Measurements from ENCODE around the gene SNTA1.
"Not testable (repeated sequence)": the region's sequence is repeated elsewhere in the genome, so short reads cannot be mapped to it uniquely, and the experiment has no call there.

SNTA1 gene

GRCh38 chr20:33433465-33434234, 9.9 kb downstream of the SNTA1 start:
- DNase-seq (no peak), ATAC-seq (replicated peaks) (no peak)
- no peak overlapping the region for H3K4me3 Mint-ChIP-seq
- H3K36me3 Mint-ChIP-seq (ENCODE audit: insufficient read depth) = peaks cover 14% of the 10 kb centered on the region
- H3K27me3 Mint-ChIP-seq = no peaks in the 10 kb centered on the region
- H3K4me1 Mint-ChIP-seq (ENCODE audit: low read depth in 2 of 2) = no peaks in the 10 kb centered on the region
- no peak overlapping the region for H3K27ac Mint-ChIP-seq
- H3K9me3 Mint-ChIP-seq = no peaks in the 10 kb centered on the region

GRCh38 chr20:33431797-33432381, 11.7 kb downstream of the SNTA1 start:
- ATAC-seq (replicated peaks) (no peak), DNase-seq (no peak)
- no peaks in the 10 kb centered on the region for H3K4me1 Mint-ChIP-seq (ENCODE audit: low read depth in 2 of 2)
- no peak overlapping the region for H3K27ac Mint-ChIP-seq
- H3K4me3 Mint-ChIP-seq = no peak overlapping the region
- no peaks in the 10 kb centered on the region for H3K9me3 Mint-ChIP-seq
- H3K36me3 Mint-ChIP-seq (ENCODE audit: insufficient read depth) = peaks cover 11% of the 10 kb centered on the region
- H3K27me3 Mint-ChIP-seq = no peaks in the 10 kb centered on the region

GRCh38 chr20:33423875-33424274, 19.7 kb downstream of the SNTA1 start:
- H3K27ac Mint-ChIP-seq; H3K4me3 Mint-ChIP-seq; DNase-seq; H3K9me3 Mint-ChIP-seq; ATAC-seq (replicated peaks); H3K27me3 Mint-ChIP-seq; H3K4me1 Mint-ChIP-seq (ENCODE audit: low read depth in 2 of 2); H3K36me3 Mint-ChIP-seq (ENCODE audit: insufficient read depth): not testable (repeated sequence)

GRCh38 chr20:33423141-33423834, 20.3 kb downstream of the SNTA1 start:
- no peaks in the 10 kb centered on the region for H3K4me1 Mint-ChIP-seq (ENCODE audit: low read depth in 2 of 2)
- no peaks in the 10 kb centered on the region for H3K27me3 Mint-ChIP-seq
- H3K36me3 Mint-ChIP-seq (ENCODE audit: insufficient read depth) = no peaks in the 10 kb centered on the region
- no peaks in the 10 kb centered on the region for H3K9me3 Mint-ChIP-seq
- ATAC-seq (replicated peaks) = no peak
- DNase-seq = no peak
- H3K4me3 Mint-ChIP-seq = no peak overlapping the region
- peak overlapping the region in 1 of 2 donors; percentile 73 for H3K27ac Mint-ChIP-seq

- Mint-ChIP-seq H3K9me3 (no peaks in the 10 kb centered on the region), H3K27ac (no peak overlapping the region), H3K4me1 (ENCODE audit: low read depth in 2 of 2) (no peaks in the 10 kb centered on the region), H3K4me3 (no peak overlapping the region), H3K36me3 (ENCODE audit: insufficient read depth) (peaks cover 4% of the 10 kb centered on the region), H3K27me3 (no peaks in the 10 kb centered on the region)
- DNase-seq (no peak), ATAC-seq (replicated peaks) (no peak)
Measured at GRCh38 chr20:33419140-33419974, 24.2 kb downstream of the SNTA1 start.

- Mint-ChIP-seq H3K4me1 (ENCODE audit: low read depth in 2 of 2) (no peaks in the 10 kb centered on the region), H3K27me3 (no peaks in the 10 kb centered on the region), H3K27ac (no peak overlapping the region), H3K4me3 (no peak overlapping the region), H3K36me3 (ENCODE audit: insufficient read depth) (peaks cover 4% of the 10 kb centered on the region), H3K9me3 (no peaks in the 10 kb centered on the region)
- ATAC-seq (replicated peaks) (no peak), DNase-seq (no peak)
Measured at GRCh38 chr20:33418033-33418432, 25.5 kb downstream of the SNTA1 start.

- Mint-ChIP-seq H3K27ac (no peak overlapping the region), H3K36me3 (ENCODE audit: insufficient read depth) (peaks cover 4% of the 10 kb centered on the region), H3K27me3 (no peaks in the 10 kb centered on the region), H3K4me3 (no peak overlapping the region), H3K4me1 (ENCODE audit: low read depth in 2 of 2) (no peaks in the 10 kb centered on the region), H3K9me3 (no peaks in the 10 kb centered on the region)
- DNase-seq (no peak), ATAC-seq (replicated peaks) (no peak)
Measured at GRCh38 chr20:33415948-33416347, 27.6 kb downstream of the SNTA1 start.

- Mint-ChIP-seq H3K36me3 (ENCODE audit: insufficient read depth) (peaks cover 4% of the 10 kb centered on the region), H3K9me3 (no peaks in the 10 kb centered on the region), H3K27me3 (no peaks in the 10 kb centered on the region), H3K4me1 (ENCODE audit: low read depth in 2 of 2) (peaks cover 0 to 11% of the 10 kb centered on the region in 2 donors), H3K27ac (peak overlapping the region in 1 of 2 donors; percentile 15), H3K4me3 (no peak overlapping the region)
- DNase-seq = no peak
- ATAC-seq (replicated peaks) = no peak
Measured at GRCh38 chr20:33412484-33412838, 31.1 kb downstream of the SNTA1 start.

- peak overlapping the region in 1 of 2 donors; percentile 15 for H3K27ac Mint-ChIP-seq
- peaks cover 7% of the 10 kb centered on the region for H3K36me3 Mint-ChIP-seq (ENCODE audit: insufficient read depth)
- H3K27me3 Mint-ChIP-seq = no peaks in the 10 kb centered on the region
- ATAC-seq (replicated peaks) (no peak), DNase-seq (no peak)
- H3K9me3 Mint-ChIP-seq = no peaks in the 10 kb centered on the region
- no peak overlapping the region for H3K4me3 Mint-ChIP-seq
- peaks cover 0 to 12% of the 10 kb centered on the region in 2 donors for H3K4me1 Mint-ChIP-seq (ENCODE audit: low read depth in 2 of 2)
Measured at GRCh38 chr20:33411711-33412483, 31.7 kb downstream of the SNTA1 start.

- no peak for DNase-seq
Measured at GRCh38 chr20:33411242-33411641, 32.3 kb downstream of the SNTA1 start.

GRCh38 chr20:33410081-33410742, 33.4 kb downstream of the SNTA1 start:
- Mint-ChIP-seq H3K4me1 (ENCODE audit: low read depth in 2 of 2) (peaks cover 0 to 12% of the 10 kb centered on the region in 2 donors), H3K36me3 (ENCODE audit: insufficient read depth) (peaks cover 5% of the 10 kb centered on the region), H3K27ac (peak overlapping the region in 1 of 2 donors; percentile 84), H3K4me3 (no peak overlapping the region), H3K27me3 (no peaks in the 10 kb centered on the region), H3K9me3 (no peaks in the 10 kb centered on the region)
- ATAC-seq (replicated peaks) (no peak), DNase-seq (no peak)

More at GRCh38 chr20:33411242-33411641, 32.3 kb downstream of the SNTA1 start:
- Mint-ChIP-seq H3K9me3 (no peaks in the 10 kb centered on the region), H3K4me1 (ENCODE audit: low read depth in 2 of 2) (peaks cover 0 to 12% of the 10 kb centered on the region in 2 donors), H3K27ac (peak overlapping the region in 1 of 2 donors; percentile 61), H3K36me3 (ENCODE audit: insufficient read depth) (peaks cover 9% of the 10 kb centered on the region), H3K4me3 (no peak overlapping the region), H3K27me3 (no peaks in the 10 kb centered on the region)
- ATAC-seq (replicated peaks) = no peak
